Immature natural killer cell (primary cell): ENCODE data around the gene KDM4C. TPM values are rescaled to one million over a fixed set of nuclear protein-coding genes. Genes with fewer than 3 reads are reported as not detected.

Source experiments
- DNase-seq, 3 donors: peaks; one replicate each; pipeline ENCODE4 v3.0.0; 2022; ENCODE audit warnings: mixed read lengths in 1 of 3
- H3K27ac Mint-ChIP-seq, 6 donors: one replicate each; pipeline ENCODE4 v1.8.0; 2020; ENCODE audit warnings: mixed read lengths in 6 of 6, mild to moderate bottlenecking in 5 of 6, inconsistent platforms in 4 of 6, moderate library complexity in 3 of 6
- H3K27me3 Mint-ChIP-seq, 3 donors: one replicate each; pipeline ENCODE4 v1.8.0; 2020 to 2021; ENCODE audit warnings: low read depth in 3 of 3, mild to moderate bottlenecking in 3 of 3, mixed read lengths in 3 of 3, moderate library complexity in 3 of 3, inconsistent platforms in 1 of 3
- H3K36me3 Mint-ChIP-seq, 3 donors: one replicate each; pipeline ENCODE4 v1.8.0; 2020; ENCODE audit warnings: mixed read lengths in 3 of 3, inconsistent platforms in 2 of 3, mild to moderate bottlenecking in 2 of 3
- H3K4me1 Mint-ChIP-seq, 2 donors: one replicate each; pipeline ENCODE4 v1.8.0; 2020; ENCODE audit warnings: inconsistent platforms in 2 of 2, mild to moderate bottlenecking in 2 of 2, mixed read lengths in 2 of 2, moderate library complexity in 1 of 2
- H3K4me3 Mint-ChIP-seq, 5 donors: one replicate each; pipeline ENCODE4 v1.8.0; 2020; ENCODE audit warnings: mild to moderate bottlenecking in 5 of 5, mixed read lengths in 5 of 5, inconsistent platforms in 3 of 5, moderate library complexity in 3 of 5
- H3K9me3 Mint-ChIP-seq, 6 donors: one replicate each; pipeline ENCODE4 v1.8.0; 2020; ENCODE audit warnings: mild to moderate bottlenecking in 6 of 6, mixed read lengths in 6 of 6, inconsistent platforms in 4 of 6, moderate library complexity in 3 of 6
- polyA plus RNA-seq, 3 donors: library from polyadenylated mRNA; unstranded; fragments of 300-500 nt; fragmentation: Illumina TruSeq; gene quantifications; one replicate each; pipeline ENCODE4 v1.2.3, GENCODE V29; 2021

Gene KDM4C
- polyA plus RNA-seq, 3 donors from 2014 or later, result 18.2 to 45.6 (median 29.9) TPM

DNA sequence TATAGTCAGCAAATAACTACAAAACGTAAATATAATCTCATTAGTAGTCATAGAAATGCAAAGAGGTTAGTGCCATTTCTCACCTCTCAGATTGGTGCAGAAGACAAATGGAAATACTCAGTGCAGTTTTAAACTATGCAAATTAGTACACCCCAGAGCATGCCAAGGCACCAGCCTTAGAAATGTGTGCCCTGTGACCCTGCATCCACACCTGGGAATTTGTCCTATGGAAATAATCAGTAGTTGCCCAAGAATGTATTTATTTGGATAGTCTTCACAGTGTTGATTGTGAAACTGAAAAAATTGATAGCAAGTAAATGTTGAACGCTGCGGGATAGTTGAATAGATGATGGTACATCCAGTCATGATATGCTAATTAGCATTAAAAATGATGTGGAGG, 152.7 kb downstream of the KDM4C start:
- H3K27ac Mint-ChIP-seq, result no peak overlapping the region
- DNase-seq, result no peak
- H3K27me3 Mint-ChIP-seq, result peaks cover 0 to 2% (median 0%) of the 10 kb centered on the region in 3 donors
- H3K9me3 Mint-ChIP-seq, result no peaks in the 10 kb centered on the region
- H3K36me3 Mint-ChIP-seq, result no peaks in the 10 kb centered on the region
- H3K4me1 Mint-ChIP-seq, result peaks cover 34 to 40% of the 10 kb centered on the region in 2 donors
- no peak overlapping the region for H3K4me3 Mint-ChIP-seq

DNA sequence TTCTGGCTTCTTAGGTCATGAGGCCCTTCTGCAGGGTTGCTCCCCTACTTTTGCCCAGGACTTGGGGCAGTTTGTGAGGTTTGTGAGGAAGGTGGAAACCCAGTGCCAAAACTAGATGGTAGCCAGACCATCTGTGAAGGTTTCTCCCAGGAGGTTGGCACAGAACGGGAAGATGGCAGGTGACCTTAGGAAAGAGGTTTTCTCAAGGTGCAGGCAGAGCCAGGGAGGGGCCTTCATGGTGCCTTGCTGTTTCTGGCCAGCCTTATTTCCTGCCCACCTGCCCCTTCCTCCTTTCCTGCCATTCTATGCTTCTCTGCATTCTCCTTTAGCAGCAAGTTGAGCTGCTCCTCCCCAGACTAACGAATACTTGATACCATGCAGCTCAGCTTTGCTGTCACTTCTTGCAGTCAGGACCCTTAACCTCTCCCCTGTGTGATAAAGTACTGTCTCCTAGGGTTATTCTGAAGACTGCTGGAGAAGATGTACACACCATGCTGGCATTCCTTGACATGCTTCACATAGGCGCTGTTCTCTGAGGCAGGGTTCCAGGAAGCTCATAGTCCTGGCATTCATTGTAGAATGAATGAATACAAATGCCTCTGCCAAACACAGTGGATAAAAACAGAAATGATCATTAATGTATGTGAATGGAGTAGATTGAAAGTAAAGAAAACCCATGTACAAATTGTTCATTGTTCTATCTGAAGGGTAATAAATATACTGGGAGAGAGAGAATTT, 154.3 kb downstream of the KDM4C start:
- Mint-ChIP-seq H3K27me3 (peaks cover 0 to 2% (median 0%) of the 10 kb centered on the region in 3 donors), H3K27ac (peak overlapping the region in 4 of 6 donors; percentile 1 to 28 (median 15)), H3K4me1 (peaks cover 44 to 56% of the 10 kb centered on the region in 2 donors), H3K9me3 (no peaks in the 10 kb centered on the region), H3K36me3 (no peaks in the 10 kb centered on the region), H3K4me3 (no peak overlapping the region)
- no peak for DNase-seq

DNA sequence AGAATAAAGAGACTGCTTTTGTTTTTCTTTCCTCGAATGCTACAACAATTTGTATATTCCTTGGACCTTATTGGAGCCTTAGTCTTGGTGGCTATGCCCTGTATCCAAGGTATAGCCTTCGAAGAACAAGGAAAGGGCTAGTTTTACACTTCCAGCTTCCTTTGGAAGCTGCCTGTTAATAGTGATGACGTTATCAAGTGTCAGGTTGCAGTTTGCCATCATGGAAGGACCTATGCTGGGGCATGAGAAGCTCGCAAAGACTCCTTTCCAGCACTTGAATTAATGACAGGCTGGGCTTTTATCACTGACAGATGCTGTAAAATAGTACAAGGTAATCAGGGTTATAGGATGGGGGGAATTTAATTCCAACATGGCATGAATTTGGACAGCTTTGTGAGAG, 157.9 kb downstream of the KDM4C start:
- peak overlapping the region in 2 of 6 donors; percentile 17 to 60 for H3K27ac Mint-ChIP-seq
- peaks cover 0 to 4% (median 3%) of the 10 kb centered on the region in 3 donors for H3K36me3 Mint-ChIP-seq
- H3K9me3 Mint-ChIP-seq, result no peaks in the 10 kb centered on the region
- H3K27me3 Mint-ChIP-seq, result peaks cover 0 to 3% (median 0%) of the 10 kb centered on the region in 3 donors
- no peak for DNase-seq
- H3K4me1 Mint-ChIP-seq, result peaks cover 62 to 77% of the 10 kb centered on the region in 2 donors
- H3K4me3 Mint-ChIP-seq, result no peak overlapping the region

DNA sequence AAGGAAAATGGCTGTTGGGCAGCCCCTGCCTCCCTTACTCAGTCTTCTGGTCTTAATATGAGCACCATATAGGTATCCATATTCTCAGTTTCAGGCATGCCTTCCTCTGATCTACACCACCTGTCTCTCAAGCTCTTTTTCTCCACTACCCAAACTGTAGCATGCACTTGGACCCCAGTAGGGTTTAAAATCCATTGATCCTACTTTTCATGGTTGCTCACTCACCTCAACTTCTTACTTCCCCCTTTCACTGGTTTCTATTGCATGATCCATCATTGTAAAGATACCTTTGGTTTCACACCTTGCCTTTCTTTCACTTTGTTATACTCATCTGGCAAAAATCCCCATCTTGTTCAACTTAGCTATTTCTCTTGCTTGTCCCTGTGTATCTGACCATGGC, 159.4 kb downstream of the KDM4C start:
- no peak overlapping the region for H3K4me3 Mint-ChIP-seq
- peaks cover 70 to 81% of the 10 kb centered on the region in 2 donors for H3K4me1 Mint-ChIP-seq
- peaks cover 0 to 3% (median 0%) of the 10 kb centered on the region in 3 donors for H3K27me3 Mint-ChIP-seq
- no peak overlapping the region for H3K27ac Mint-ChIP-seq
- DNase-seq, result no peak
- H3K9me3 Mint-ChIP-seq, result no peaks in the 10 kb centered on the region
- peaks cover 0 to 13% (median 4%) of the 10 kb centered on the region in 3 donors for H3K36me3 Mint-ChIP-seq

DNA sequence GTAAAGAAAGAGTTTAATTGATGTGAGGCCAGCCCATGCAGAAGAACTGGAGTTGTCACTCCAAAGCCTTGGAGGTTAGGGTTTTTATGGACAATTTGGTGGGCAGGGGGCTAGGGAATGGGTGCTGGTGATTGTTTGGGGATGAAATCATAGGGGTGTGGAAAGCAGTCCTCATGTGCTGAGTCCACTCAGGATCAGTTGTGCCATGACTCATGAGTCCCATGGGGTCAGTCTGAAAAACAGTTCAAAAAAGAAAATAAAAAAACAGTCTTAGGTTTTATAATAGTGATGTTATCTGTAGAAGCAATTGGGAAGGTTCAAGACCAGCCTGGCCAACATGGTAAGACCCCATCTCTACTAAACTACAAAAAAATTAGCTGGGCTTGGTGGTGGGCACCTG, 162.3 kb downstream of the KDM4C start:
- no peak for DNase-seq
- no peaks in the 10 kb centered on the region for H3K9me3 Mint-ChIP-seq
- peaks cover 66 to 87% of the 10 kb centered on the region in 2 donors for H3K4me1 Mint-ChIP-seq
- peaks cover 0 to 15% (median 4%) of the 10 kb centered on the region in 3 donors for H3K36me3 Mint-ChIP-seq
- H3K4me3 Mint-ChIP-seq, result peak overlapping the region in 1 of 5 donors; percentile 25
- H3K27ac Mint-ChIP-seq, result peak overlapping the region in 1 of 6 donors; percentile 1
- H3K27me3 Mint-ChIP-seq, result peaks cover 0 to 3% (median 0%) of the 10 kb centered on the region in 3 donors

DNA sequence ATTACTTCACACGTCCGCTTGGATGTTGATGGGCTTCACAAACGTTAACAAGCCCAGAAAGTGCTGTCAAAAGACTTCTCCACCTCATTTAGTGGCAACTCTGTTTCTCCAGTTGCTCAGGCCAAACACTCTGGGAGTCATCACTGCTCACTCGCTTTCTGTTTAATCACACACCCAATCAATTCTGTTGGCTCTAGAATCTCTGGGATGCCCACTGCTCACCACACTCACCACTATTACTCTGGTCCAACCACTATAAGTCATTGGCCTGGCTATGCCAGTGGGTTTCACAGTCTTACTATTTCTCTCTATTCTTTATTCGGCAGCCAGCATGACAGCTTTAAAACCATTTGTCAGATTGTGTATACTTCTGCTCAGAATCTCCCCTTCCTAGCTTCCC, 163.5 kb downstream of the KDM4C start:
- no peaks in the 10 kb centered on the region for H3K9me3 Mint-ChIP-seq
- DNase-seq, result no peak
- no peak overlapping the region for H3K4me3 Mint-ChIP-seq
- peaks cover 0 to 3% (median 0%) of the 10 kb centered on the region in 3 donors for H3K27me3 Mint-ChIP-seq
- H3K36me3 Mint-ChIP-seq, result peaks cover 0 to 15% (median 4%) of the 10 kb centered on the region in 3 donors
- H3K4me1 Mint-ChIP-seq, result peaks cover 61 to 86% of the 10 kb centered on the region in 2 donors
- H3K27ac Mint-ChIP-seq, result peak overlapping the region in 4 of 6 donors; percentile 6 to 53 (median 27)

DNA sequence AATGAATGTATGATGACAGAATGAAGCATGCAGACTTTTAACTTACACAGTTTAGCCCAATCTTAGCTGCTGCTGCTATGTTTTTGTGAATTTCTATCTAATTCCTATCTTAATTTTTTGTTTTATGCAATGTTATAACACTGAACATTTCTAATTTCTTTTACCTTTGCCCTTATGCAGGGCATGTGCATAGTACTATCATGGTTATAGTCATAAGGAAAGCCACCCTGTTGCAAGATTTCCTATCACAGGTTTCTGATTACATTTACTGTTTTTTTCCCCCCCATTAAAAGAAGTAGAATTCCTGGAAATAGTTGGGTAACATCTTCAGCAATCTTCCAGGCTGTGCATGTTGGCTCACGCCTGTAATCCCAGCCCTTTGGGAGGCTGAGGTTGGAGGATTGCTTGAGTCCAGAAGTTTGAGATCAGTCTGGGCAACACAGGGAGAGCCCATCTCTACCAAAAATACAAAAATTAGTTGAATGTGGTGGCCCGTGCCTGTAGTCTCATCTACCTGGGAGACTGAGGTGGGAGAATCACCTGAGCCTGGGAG, 164.4 kb downstream of the KDM4C start:
- Mint-ChIP-seq H3K27ac (peak overlapping the region in 1 of 6 donors; percentile 11), H3K9me3 (no peaks in the 10 kb centered on the region), H3K4me1 (peaks cover 60 to 86% of the 10 kb centered on the region in 2 donors), H3K36me3 (peaks cover 0 to 15% (median 4%) of the 10 kb centered on the region in 3 donors), H3K27me3 (peaks cover 0 to 3% (median 0%) of the 10 kb centered on the region in 3 donors), H3K4me3 (no peak overlapping the region)
- DNase-seq, result no peak

DNA sequence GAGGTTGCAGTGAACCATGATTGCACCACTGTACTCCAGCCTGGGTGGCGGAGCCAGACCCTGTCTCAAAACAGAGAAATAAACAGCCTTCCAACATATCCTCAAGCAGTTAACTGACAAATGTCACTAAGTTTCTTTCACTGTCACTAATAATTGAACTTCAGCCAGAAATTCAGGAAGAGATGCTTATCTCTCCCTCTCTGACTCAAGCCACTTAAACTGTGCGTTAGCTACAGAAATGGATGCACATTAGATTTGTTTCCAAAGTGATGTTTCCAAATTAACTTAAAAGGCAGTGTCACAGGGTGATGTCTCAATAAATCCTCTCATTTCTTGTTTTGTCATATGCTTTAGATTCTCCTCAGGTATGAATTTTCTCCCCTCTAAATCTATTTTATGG, 164.9 kb downstream of the KDM4C start:
- Mint-ChIP-seq H3K9me3 (no peaks in the 10 kb centered on the region), H3K27me3 (peaks cover 0 to 3% (median 0%) of the 10 kb centered on the region in 3 donors), H3K4me1 (peaks cover 58 to 86% of the 10 kb centered on the region in 2 donors), H3K27ac (peak overlapping the region in 2 of 6 donors; percentile 11 to 46), H3K36me3 (peaks cover 0 to 13% (median 4%) of the 10 kb centered on the region in 3 donors), H3K4me3 (no peak overlapping the region)
- DNase-seq, result no peak

DNA sequence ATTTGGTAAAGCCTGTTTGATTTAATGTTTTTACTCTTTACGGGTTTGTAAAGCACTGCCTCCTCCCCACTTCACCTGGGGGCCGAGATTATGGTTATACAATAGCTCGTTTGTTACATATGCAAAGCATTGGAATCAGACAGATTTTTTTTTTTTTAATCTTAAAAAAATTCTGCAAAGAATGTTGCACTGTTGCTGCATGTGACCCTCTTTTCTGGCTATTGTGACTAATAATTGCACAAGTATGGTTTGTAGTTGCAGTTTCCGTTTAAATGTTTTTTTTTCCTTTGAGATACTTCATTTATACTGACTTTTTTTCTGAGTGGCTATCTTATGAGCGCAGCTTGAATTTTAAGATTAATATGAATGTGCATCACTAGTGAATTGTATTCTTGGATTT, 165.3 kb downstream of the KDM4C start:
- Mint-ChIP-seq H3K36me3 (peaks cover 0 to 12% (median 3%) of the 10 kb centered on the region in 3 donors), H3K27me3 (peaks cover 0 to 3% (median 0%) of the 10 kb centered on the region in 3 donors), H3K4me3 (no peak overlapping the region), H3K9me3 (no peaks in the 10 kb centered on the region), H3K27ac (peak overlapping the region in 3 of 6 donors; percentile 11 to 67 (median 36)), H3K4me1 (peaks cover 59 to 88% of the 10 kb centered on the region in 2 donors)
- DNase-seq, result no peak

DNA sequence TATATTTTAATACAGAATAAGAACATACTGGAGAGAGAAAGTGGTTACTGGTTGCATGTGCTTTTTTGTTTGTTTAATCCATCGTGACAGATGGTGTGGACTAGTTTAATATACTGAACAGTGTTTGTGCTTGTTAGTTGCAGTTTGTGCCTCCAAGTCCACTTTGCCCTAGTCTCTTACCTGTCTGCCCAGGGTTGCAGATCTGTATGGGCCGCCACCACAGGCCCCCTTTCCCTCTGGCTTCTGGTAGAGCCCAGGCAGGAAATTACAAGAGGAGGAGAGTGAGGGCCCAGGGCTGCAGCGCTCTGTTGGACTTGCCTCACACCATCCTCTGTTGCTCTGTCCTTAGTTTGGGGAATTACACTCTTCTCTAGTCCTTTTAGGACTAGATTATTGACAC, 166.4 kb downstream of the KDM4C start:
- DNase-seq, result no peak
- Mint-ChIP-seq H3K36me3 (peaks cover 0 to 12% (median 0%) of the 10 kb centered on the region in 3 donors), H3K27me3 (peaks cover 0 to 3% (median 0%) of the 10 kb centered on the region in 3 donors), H3K4me3 (no peak overlapping the region), H3K27ac (peak overlapping the region in 2 of 6 donors; percentile 1 to 43), H3K4me1 (peaks cover 55 to 96% of the 10 kb centered on the region in 2 donors), H3K9me3 (no peaks in the 10 kb centered on the region)

DNA sequence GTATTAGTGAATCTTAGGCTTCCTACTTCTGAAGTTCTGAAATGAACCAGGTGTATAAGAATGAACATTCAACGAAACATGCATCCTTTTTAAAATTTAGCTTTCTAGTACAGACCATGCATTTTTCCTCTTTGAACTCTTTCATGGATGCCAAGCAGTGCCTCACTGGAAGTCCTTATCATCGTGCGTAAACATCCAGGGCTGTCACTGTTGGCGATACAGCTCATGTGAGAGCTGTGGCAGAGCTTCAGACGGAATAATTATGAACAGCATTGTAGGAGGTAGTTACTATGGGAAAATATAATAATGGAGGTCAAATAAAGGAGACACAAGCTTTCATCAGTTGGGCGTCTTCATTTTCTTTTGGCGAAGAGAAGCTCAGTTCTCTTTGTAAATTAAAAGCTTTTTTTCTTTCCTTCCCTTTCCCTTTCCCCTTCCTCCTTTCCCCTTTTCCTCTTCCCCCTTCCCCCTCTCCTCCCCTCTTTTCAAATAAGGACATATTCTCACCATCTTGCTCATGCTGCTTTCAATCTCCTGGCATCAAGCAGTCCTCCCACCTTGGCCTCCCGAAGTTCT, 167.3 kb downstream of the KDM4C start:
- Mint-ChIP-seq H3K27me3 (peaks cover 0 to under 1% (median 0%) of the 10 kb centered on the region in 3 donors), H3K4me3 (no peak overlapping the region), H3K27ac (no peak overlapping the region), H3K4me1 (peaks cover 56 to 96% of the 10 kb centered on the region in 2 donors), H3K9me3 (no peaks in the 10 kb centered on the region), H3K36me3 (peaks cover 0 to 12% (median 0%) of the 10 kb centered on the region in 3 donors)
- no peak for DNase-seq

DNA sequence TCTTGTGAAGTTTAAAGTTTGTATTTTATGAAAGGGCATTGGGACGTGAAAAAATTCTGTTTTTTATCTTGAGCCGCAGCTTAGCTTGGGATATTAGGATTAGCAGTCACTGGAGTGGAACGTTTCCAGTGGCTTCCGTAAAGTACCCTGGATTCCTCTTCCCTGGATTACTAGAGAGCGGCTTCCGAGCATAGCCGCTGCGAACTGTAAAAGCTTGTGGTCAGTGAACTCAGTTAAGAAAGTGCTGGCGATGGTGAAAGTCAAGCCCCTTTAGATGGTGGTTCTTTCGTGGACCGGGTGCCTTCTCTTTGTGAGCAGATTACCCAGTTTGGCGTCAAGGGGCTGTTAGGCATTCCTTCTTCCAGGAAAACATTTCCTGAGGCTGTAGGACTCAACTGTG, 168.1 kb downstream of the KDM4C start:
- Mint-ChIP-seq H3K4me3 (no peak overlapping the region), H3K27me3 (no peaks in the 10 kb centered on the region), H3K36me3 (peaks cover 0 to 12% (median 0%) of the 10 kb centered on the region in 3 donors), H3K27ac (peak overlapping the region in 1 of 6 donors; percentile 42), H3K4me1 (peaks cover 51 to 92% of the 10 kb centered on the region in 2 donors), H3K9me3 (no peaks in the 10 kb centered on the region)
- no peak for DNase-seq

DNA sequence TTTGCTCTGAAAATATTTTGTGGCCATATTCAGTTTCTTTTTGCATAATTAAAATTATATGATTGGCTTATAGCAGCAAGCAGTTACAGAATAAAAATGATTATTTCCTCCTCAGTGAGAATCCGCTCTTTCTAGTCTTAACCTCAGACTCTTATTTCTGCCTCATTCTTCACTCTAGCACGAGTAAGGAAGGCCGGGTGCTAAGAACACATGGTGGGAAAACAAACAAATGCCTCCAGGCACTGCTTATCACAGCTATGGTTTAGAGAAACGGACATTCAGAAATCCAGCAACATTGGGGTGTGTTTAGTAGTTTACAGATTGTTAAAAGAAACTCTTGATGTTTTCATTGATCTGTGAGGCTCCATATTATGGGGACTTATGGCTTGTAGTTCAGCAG, 168.7 kb downstream of the KDM4C start:
- Mint-ChIP-seq H3K4me3 (no peak overlapping the region), H3K27me3 (no peaks in the 10 kb centered on the region), H3K36me3 (peaks cover 0 to 9% (median 0%) of the 10 kb centered on the region in 3 donors), H3K27ac (no peak overlapping the region), H3K9me3 (no peaks in the 10 kb centered on the region), H3K4me1 (peaks cover 45 to 89% of the 10 kb centered on the region in 2 donors)
- DNase-seq, result no peak

DNA sequence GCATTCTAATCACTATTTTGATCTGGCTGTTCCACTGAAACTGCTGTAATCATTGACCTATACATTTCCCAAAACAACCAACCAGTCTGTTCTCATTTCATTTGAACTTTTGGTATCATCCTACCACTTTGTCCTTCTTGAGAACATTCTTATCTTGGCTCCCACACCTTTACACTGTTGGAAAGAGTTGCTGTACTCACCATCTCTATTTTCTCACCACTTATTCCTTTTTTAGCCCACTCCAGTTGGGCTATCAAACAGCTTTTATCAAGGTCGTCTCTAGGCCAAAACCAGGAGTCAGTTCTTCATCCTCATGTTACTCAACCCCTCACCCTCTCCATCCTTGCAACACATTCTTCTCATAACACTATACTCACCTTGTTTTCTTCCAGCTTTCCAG, 170.1 kb downstream of the KDM4C start:
- Mint-ChIP-seq H3K9me3 (no peaks in the 10 kb centered on the region), H3K27me3 (no peaks in the 10 kb centered on the region), H3K27ac (no peak overlapping the region), H3K4me1 (peaks cover 44 to 89% of the 10 kb centered on the region in 2 donors), H3K36me3 (no peaks in the 10 kb centered on the region), H3K4me3 (no peak overlapping the region)
- no peak for DNase-seq
